Loucy (cell line): ENCODE data around the gene TUBGCP3.

ENCODE experiments used
- CTCF ChIP-seq: fragments of 200-600 bp; sonication (generic); conservative IDR thresholded peaks from 2 replicates; pipeline ENCODE4 v1.5.1; 2014; ENCODE audit warnings: mild to moderate bottlenecking, antibody characterized with exemption, low read length
- EZH2phosphoT487 ChIP-seq: fragments of 200-600 bp; IDR thresholded peaks from 2 replicates; pipeline ENCODE4 v1.6.1; 2018; ENCODE audit warnings: antibody characterized with exemption, mild to moderate bottlenecking, moderate library complexity, borderline replicate concordance

- TF ChIP-seq CTCF, result no peak
- TF ChIP-seq EZH2phosphoT487, result no peak
Measured at GRCh38 chr13:112496166-112496565, 91.8 kb downstream of the TUBGCP3 start.
